ENCODE measurements around the gene SCAMP3.

- TF ChIP-seq CTCF (IDR thresholded peaks at IDR 0.05): no peak
- TF ChIP-seq ZFX (IDR thresholded peaks at IDR 0.05; ENCODE audit: borderline replicate concordance): no peak
Measured at GRCh38 chr1:155210314-155211104, 51.7 kb downstream of the SCAMP3 start.

All from 22Rv1 (cell line).